GM12878 (cell line): Measurements from ENCODE around the gene PALMD. TPM values are rescaled to one million over a fixed set of nuclear protein-coding genes. Genes with fewer than 3 reads are reported as not detected.

Source experiments
- ATAC-seq: fragments of 200-7000 bp; cut with Tn5 transposase; 3 replicates; pipeline ENCODE4 v1.9.1; 2020; ENCODE audit warnings: mild to moderate bottlenecking, moderate library complexity
- BruUV-seq: library from RNA; stranded (reverse); fragments of 400-500 nt; replicated peaks from 2 replicates; lab custom pipeline; 2021; lab: Mats Ljungman, UMichigan
- CTCF ChIA-PET: fragments of 300-600 bp; sonication (Branson Sonifier 250); formaldehyde crosslinking; extraction: SDS; loops from one replicate; lab custom pipeline; 2021; ENCODE audit warnings: inconsistent platforms; lab: Yijun Ruan, JAX
- POLR2A ChIA-PET: fragments of 350-600 bp; formaldehyde crosslinking; extraction: SDS; loops from one replicate; lab custom pipeline; 2021; ENCODE audit warnings: inconsistent platforms; lab: Charles Lee
- RAD21 ChIA-PET: fragments of 300-600 bp; sonication (Branson Sonifier 250); formaldehyde crosslinking; loops from one replicate; lab custom pipeline; 2023; ENCODE audit warnings: antibody characterized with exemption; ENCODE audit not compliant: unreplicated experiment; lab: Charles Lee
- SMC1A ChIA-PET: fragments of 300-600 bp; sonication (Branson Sonifier 250); formaldehyde crosslinking; loops from one replicate; lab custom pipeline; 2023; ENCODE audit not compliant: unreplicated experiment, uncharacterized antibody; lab: Charles Lee
- DNase-seq: peaks from one replicate; pipeline ENCODE4 v3.0.0-alpha.2; 2011; ENCODE audit warnings: low read depth, low spot score
- FAIRE-seq: peaks from 3 replicates; lab custom pipeline; 2011; peaks lifted over from hg19 to GRCh38; lab: Jason Lieb, UNC
- H2AFZ ChIP-seq: 2 replicates; pipeline ENCODE4 v1.6.0; 2011; ENCODE audit warnings: low read depth, low read length, control low read depth; ENCODE audit not compliant: control insufficient read depth
- H3K27ac ChIP-seq: 2 replicates; pipeline ENCODE4 v1.5.1; 2011; ENCODE audit warnings: control low read depth; ENCODE audit not compliant: control insufficient read depth, insufficient read depth
- H3K27me3 ChIP-seq, 2 experiments: replicated peaks in 1 of 2; 2 replicates each; pipeline versions ENCODE4 v1.6.0 to v1.6.1; 2011; ENCODE audit warnings: low read length in 1 of 2; ENCODE audit not compliant: control insufficient read depth in 2 of 2, insufficient read depth in 2 of 2
- H3K36me3 ChIP-seq, 2 experiments: 2 replicates each; pipeline ENCODE4 v1.5.1; 2011; ENCODE audit warnings: low read length in 1 of 2; ENCODE audit not compliant: control insufficient read depth in 2 of 2, insufficient read depth in 2 of 2
- H3K4me1 ChIP-seq: 2 replicates; pipeline ENCODE4 v1.6.1; 2011; ENCODE audit warnings: mild to moderate bottlenecking, low read length, moderate library complexity, mixed read lengths; ENCODE audit not compliant: control insufficient read depth, insufficient read depth
- H3K4me2 ChIP-seq: 2 replicates; pipeline ENCODE4 v1.6.0; 2011; ENCODE audit warnings: control low read depth; ENCODE audit not compliant: control insufficient read depth, insufficient read depth
- H3K4me3 ChIP-seq: fragments of 200-600 bp; sonication (generic); 2 replicates; pipeline ENCODE4 v1.5.1; 2016
- H3K79me2 ChIP-seq: 2 replicates; pipeline ENCODE4 v1.6.0; 2011; ENCODE audit warnings: low read length; ENCODE audit not compliant: control insufficient read depth, insufficient read depth
- H3K9ac ChIP-seq: 2 replicates; pipeline ENCODE4 v1.8.0; 2011; ENCODE audit warnings: low read length, control low read depth, mixed read lengths; ENCODE audit not compliant: control insufficient read depth, insufficient read depth
- H3K9me3 ChIP-seq: replicated peaks from 3 replicates; pipeline ENCODE4 v1.5.1; 2011; ENCODE audit warnings: mild to moderate bottlenecking, low read length; ENCODE audit not compliant: control insufficient read depth, insufficient read depth
- H4K20me1 ChIP-seq: 2 replicates; pipeline ENCODE4 v1.6.0; 2011; ENCODE audit not compliant: control insufficient read depth, insufficient read depth
- BCL3 ChIP-seq: IDR thresholded peaks from 2 replicates; pipeline ENCODE4 v1.6.1; 2011; ENCODE audit warnings: borderline replicate concordance, low read depth, mild to moderate bottlenecking, moderate library complexity, low read length; ENCODE audit not compliant: insufficient read depth, poor library complexity, severe bottlenecking
- JUND ChIP-seq: IDR thresholded peaks from 2 replicates; pipeline ENCODE4 v1.6.1; 2012; ENCODE audit warnings: low read depth, mild to moderate bottlenecking, low read length, improper control_type of control experiment, moderate library complexity
- NBN ChIP-seq: fragments of 450-650 bp; IDR thresholded peaks from 2 replicates; pipeline ENCODE4 v1.6.1; 2016
- POLR2AphosphoS5 ChIP-seq: IDR thresholded peaks from 2 replicates; pipeline ENCODE4 v1.6.1; 2011; ENCODE audit warnings: mild to moderate bottlenecking, low read length, inconsistent platforms
- SIX5 ChIP-seq: IDR thresholded peaks from 2 replicates; pipeline ENCODE4 v1.6.1; 2011; ENCODE audit warnings: mild to moderate bottlenecking, low read depth, low read length, moderate library complexity; ENCODE audit not compliant: severe bottlenecking
- TBL1XR1 ChIP-seq: IDR thresholded peaks from 2 replicates; pipeline ENCODE4 v1.6.1; 2012; ENCODE audit warnings: low read depth, low read length, improper control_type of control experiment
- USF2 ChIP-seq: IDR thresholded peaks from 2 replicates; pipeline ENCODE4 v1.6.1; 2011; ENCODE audit warnings: low read depth, low read length, improper control_type of control experiment, borderline replicate concordance
- ZBED1 ChIP-seq: IDR thresholded peaks from 2 replicates; pipeline ENCODE4 v1.6.1; 2016; ENCODE audit warnings: borderline replicate concordance
- ZNF24 ChIP-seq: fragments of 450-650 bp; IDR thresholded peaks from 2 replicates; pipeline ENCODE4 v1.6.1; 2017; ENCODE audit warnings: antibody characterized with exemption, mild to moderate bottlenecking
- ZSCAN29 ChIP-seq: fragments of 450-650 bp; IDR thresholded peaks from 2 replicates; pipeline ENCODE4 v1.6.1; 2017; ENCODE audit warnings: mild to moderate bottlenecking, moderate library complexity
- WGBS: methylation state at CpG from one replicate; pipeline ENCODE4 v1.1.6; 2016; ENCODE audit warnings: low lambda C conversion rate; ENCODE audit not compliant: insufficient replicate concordance, insufficient coverage; ENCODE audit errors: missing lambda C conversion rate; 5-methylcytosine and 5-hydroxymethylcytosine counted together
- in situ Hi-C: fragments of 300-500 bp; cut with MboI; formaldehyde crosslinking; loops from 9 replicates; pipeline ENCODE4 v1.14.3; 2018; ENCODE audit warnings: mixed read lengths
- intact Hi-C: fragments of 100-400 bp; cut with micrococcal nuclease; formaldehyde crosslinking; loops from one replicate; pipeline ENCODE4 v1.14.2; 2022; ENCODE audit not compliant: unreplicated experiment
- polyA plus RNA-seq, 11 experiments: library from polyadenylated mRNA; depleted of rRNA in 4 of 11; unstranded in 6 of 11; stranded (reverse) in 5 of 11; fragments of >200 nt; fragmentation: Nextera tagmentation in 4 of 11; fragmentation: Illumina TruSeq in 1 of 11; extraction: Ambion mirVana in 4 of 11; extraction: Trizol in 1 of 11; gene quantifications; 1 replicate in 1 of 11; 2 replicates in 10 of 11; pipeline versions ENCODE4 v1.2.1 to v1.2.3, GENCODE V29; 2011 to 2016; ENCODE audit warnings: inconsistent platforms in 2 of 11, missing spikeins in 2 of 11, low read depth in 1 of 11
- total RNA-seq, 4 experiments: library from RNA; depleted of rRNA in 3 of 4; stranded (reverse); fragments of >200 nt in 3 of 4; fragmentation: Illumina TruSeq in 1 of 4; extraction: Trizol in 1 of 4; gene quantifications; 2 replicates each; pipeline versions ENCODE4 v1.2.1 to v1.2.3, GENCODE V29; 2013 to 2021

PALMD gene
- total and polyA plus RNA-seq, 10 of the 15 experiments (the other 5 are each of a cell fraction or from before 2014, with no cell fraction given): under 0.01 to 0.09 (median 0.04) TPM; not detected in 4

GRCh38 chr1:99738858-99739465 lies 93.0 kb downstream of the PALMD start (continued):
- TF ChIP-seq ZSCAN29 (no peak), USF2 (no peak), POLR2AphosphoS5 (no peak), ZBED1 (no peak)

GRCh38 chr1:99740141-99740540 lies 94.2 kb downstream of the PALMD start:
- FAIRE-seq (no peak), ATAC-seq (no peak), DNase-seq (no peak)
- no peak overlapping the region for H2AFZ ChIP-seq
- no TSS peak for BruUV-seq
- H3K79me2 ChIP-seq: no peaks in the 10 kb centered on the region
- ChIA-PET SMC1A (interaction anchor here (1.1 to 2.5 kb wide), 3 partner anchors 9 to 26 kb away, joined by 6 to 11 read pairs (median 8); partner anchors contain the start of gene FRRS1), POLR2A (interaction anchor here (3.0 kb wide), 1 partner anchor 10 kb away, joined by 10 read pairs; no protein-coding TSS in a partner anchor), CTCF (interaction anchor here (0.9 to 2.0 kb wide), 3 partner anchors 30 to 720 kb away, joined by 3 to 4 read pairs (median 3); no protein-coding TSS in a partner anchor), RAD21 (interaction anchor here (1.1 kb wide), 1 partner anchor 9 kb away, joined by 4 read pairs; no protein-coding TSS in a partner anchor)
- H3K9me3 ChIP-seq: no peaks in the 10 kb centered on the region
- no peak overlapping the region for H3K27ac ChIP-seq
- no peaks in the 10 kb centered on the region for H3K4me1 ChIP-seq
- intact Hi-C loops (no loop called here), in situ Hi-C loops (no loop called here)
- H3K9ac ChIP-seq: no peak overlapping the region
- no peak for TF ChIP-seq ZNF24
- no peak for TF ChIP-seq NBN
- TF ChIP-seq BCL3: no peak
- TF ChIP-seq SIX5: no peak
- TF ChIP-seq JUND: no peak
- TF ChIP-seq TBL1XR1: no peak
- no peak overlapping the region for H3K4me2 ChIP-seq
- H4K20me1 ChIP-seq: no peaks in the 10 kb centered on the region
- no peak overlapping the region for H3K4me3 ChIP-seq
- H3K36me3 ChIP-seq: peaks cover 6 to 24% of the 10 kb centered on the region in 2 experiments
- WGBS: 0% methylated on average over 1 of the region's 1 CpG
- H3K27me3 ChIP-seq: no peaks in the 10 kb centered on the region

Other genes starting within 250 kb of the PALMD start
- gene FRRS1, start 120.5 kb downstream of the PALMD start, total RNA-seq (2014; rRNA removed): 12.6 and 15.1 TPM in 2 replicates
- 16.1 and 17.1 TPM in 2 replicates for gene FRRS1, start 120.5 kb downstream of the PALMD start, total RNA-seq (2014; rRNA removed; fragmentation: Illumina TruSeq; extraction: Trizol)
- gene FRRS1, start 120.5 kb downstream of the PALMD start, total RNA-seq (2021): 10.4 and 10.7 TPM in 2 replicates
- gene FRRS1, start 120.5 kb downstream of the PALMD start, polyA plus RNA-seq (2011; rRNA removed): 18.9 and 25.0 TPM in 2 replicates
- gene FRRS1, start 120.5 kb downstream of the PALMD start, polyA plus RNA-seq (2014; fragmentation: Illumina TruSeq; extraction: Trizol): 8.3 and 10.7 TPM in 2 replicates
- gene FRRS1, start 120.5 kb downstream of the PALMD start, polyA plus RNA-seq (2014; fragmentation: Nextera tagmentation; extraction: Ambion mirVana): under 1 TPM; 0.22 to 0.55 TPM
- gene FRRS1, start 120.5 kb downstream of the PALMD start, polyA plus RNA-seq (2014; rRNA removed): 6.5 and 7.6 TPM in 2 replicates
- 1 to 10 TPM in 1 of 2 experiments, under 1 TPM in 1; 0.13 to 1.1 TPM for gene FRRS1, start 120.5 kb downstream of the PALMD start, polyA plus RNA-seq (2016; fragmentation: Nextera tagmentation; extraction: Ambion mirVana)
- 13.8 and 15.8 TPM in 2 replicates for gene AGL, start 204.2 kb downstream of the PALMD start, total RNA-seq (2014; rRNA removed)
- gene AGL, start 204.2 kb downstream of the PALMD start, total RNA-seq (2014; rRNA removed; fragmentation: Illumina TruSeq; extraction: Trizol): 20.7 and 21.7 TPM in 2 replicates
- gene AGL, start 204.2 kb downstream of the PALMD start, total RNA-seq (2021): 21.1 and 21.6 TPM in 2 replicates
- 13.6 and 23.3 TPM in 2 replicates for gene AGL, start 204.2 kb downstream of the PALMD start, polyA plus RNA-seq (2011; rRNA removed)
- gene AGL, start 204.2 kb downstream of the PALMD start, polyA plus RNA-seq (2014; fragmentation: Illumina TruSeq; extraction: Trizol): 16.6 and 21.6 TPM in 2 replicates
- gene AGL, start 204.2 kb downstream of the PALMD start, polyA plus RNA-seq (2014; fragmentation: Nextera tagmentation; extraction: Ambion mirVana): 1 to 10 TPM; 5.6 to 7.4 TPM
- 7.9 and 8.5 TPM in 2 replicates for gene AGL, start 204.2 kb downstream of the PALMD start, polyA plus RNA-seq (2014; rRNA removed)
- 10 to 100 TPM; 11.0 to 15.3 TPM for gene AGL, start 204.2 kb downstream of the PALMD start, polyA plus RNA-seq (2016; fragmentation: Nextera tagmentation; extraction: Ambion mirVana)